ENCODE results near the gene FGFBP2. TPM values are rescaled to one million over a fixed set of nuclear protein-coding genes. Genes with fewer than 3 reads are reported as not detected.
"Not testable (repeated sequence)": the region's sequence is repeated elsewhere in the genome, so short reads cannot be mapped to it uniquely, and the experiment has no call there.

Gene FGFBP2
- total RNA-seq, 1 donor from 2014 or later: not detected

DNA sequence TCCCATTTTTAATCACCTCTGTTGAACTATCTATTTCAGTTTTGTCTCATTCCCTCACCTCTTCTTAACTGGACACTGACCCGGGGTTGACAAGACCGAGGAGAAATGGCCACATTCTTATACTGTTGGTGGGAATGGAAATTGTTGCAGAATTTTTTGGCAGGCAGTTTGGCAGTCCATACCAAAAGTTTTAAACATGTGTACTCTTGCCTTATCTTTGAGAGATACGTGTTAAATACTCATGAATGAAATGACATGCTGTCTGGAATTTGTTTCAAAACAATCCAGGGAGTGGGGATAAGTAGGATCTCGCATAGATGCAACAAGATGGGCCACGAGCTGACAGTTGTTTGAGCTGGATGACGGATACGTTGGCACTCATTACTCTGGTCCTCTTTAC is 36.5 kb downstream of the FGFBP2 start:
- no peak for DNase-seq

DNA sequence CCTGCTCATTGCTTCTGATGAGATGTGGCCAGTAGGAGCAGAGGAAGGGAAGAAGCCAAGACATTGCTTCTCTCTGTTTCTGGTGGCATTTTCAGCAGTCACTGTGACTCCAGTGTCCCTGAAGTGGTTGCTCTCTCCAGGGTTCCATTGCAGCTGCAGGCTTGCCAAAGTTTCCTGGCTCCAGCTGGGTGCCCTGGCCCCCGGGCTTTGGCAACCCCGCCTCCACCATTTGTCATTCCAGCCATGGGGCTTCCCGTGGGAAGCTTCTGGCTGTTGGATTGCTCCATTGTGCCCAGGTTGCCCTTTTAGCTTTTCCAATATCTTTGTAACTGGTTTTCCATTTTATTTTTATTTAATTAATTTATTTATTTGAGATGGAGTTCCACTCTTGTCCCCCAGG is 37.1 kb downstream of the FGFBP2 start:
- no peak for DNase-seq

DNA sequence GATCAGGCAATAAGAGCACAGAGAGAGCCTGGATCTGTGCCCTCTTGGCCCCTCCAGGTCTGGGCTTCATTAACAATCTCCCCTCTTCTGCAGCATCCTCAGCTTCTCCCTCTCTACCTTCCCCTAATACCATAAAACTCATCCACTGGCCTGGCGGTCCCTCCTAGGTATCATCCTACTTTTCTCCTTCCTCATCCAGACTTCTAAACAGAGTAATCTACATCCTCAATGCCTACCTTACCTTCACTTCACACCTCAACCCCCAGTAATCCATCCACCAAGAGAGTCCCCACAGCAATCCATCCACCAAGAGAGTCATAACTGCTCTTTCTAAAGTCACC is 41.4 kb downstream of the FGFBP2 start:
- DNase-seq: no peak

DNA sequence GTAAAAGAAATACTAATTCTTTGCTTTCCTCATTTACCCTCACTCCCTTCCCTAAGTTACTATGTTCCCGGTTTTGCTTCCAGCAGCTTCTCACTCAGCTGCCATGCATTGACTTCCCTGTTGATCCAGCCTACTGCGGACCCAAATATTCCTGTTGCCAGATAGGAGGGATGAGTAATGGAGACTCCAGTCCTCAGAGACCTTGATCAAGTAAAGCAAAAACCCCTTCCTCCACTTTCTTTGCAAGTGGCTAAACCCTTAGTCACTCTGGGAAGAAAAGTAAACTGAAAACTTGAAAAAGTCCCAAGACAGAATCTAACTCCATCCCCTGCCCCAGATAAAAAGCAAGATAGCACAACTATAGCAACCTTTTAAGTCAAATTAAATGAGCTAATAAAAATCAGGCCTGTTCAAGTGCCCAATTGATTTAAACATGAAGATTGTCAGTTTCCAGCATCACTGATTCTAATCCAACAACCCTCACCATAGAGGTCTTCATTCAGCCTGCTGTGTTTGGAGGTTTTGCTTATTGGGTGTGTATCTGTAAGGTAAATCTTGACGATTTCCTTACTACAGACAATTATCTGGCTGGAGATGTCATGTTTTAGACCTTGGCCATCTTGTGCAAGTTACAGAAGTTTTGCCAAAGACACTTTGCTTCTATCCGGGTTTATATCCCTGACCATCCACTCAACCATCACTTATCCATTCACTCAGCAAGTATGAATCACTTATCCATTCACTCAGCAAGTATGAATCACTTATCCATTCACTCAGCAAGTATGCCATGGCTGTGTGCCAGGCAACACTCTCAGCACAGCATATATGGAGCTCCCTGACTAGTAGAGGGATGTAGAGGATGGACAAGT is 42.0 kb downstream of the FGFBP2 start:
- peak; percentile 92 for DNase-seq

DNA sequence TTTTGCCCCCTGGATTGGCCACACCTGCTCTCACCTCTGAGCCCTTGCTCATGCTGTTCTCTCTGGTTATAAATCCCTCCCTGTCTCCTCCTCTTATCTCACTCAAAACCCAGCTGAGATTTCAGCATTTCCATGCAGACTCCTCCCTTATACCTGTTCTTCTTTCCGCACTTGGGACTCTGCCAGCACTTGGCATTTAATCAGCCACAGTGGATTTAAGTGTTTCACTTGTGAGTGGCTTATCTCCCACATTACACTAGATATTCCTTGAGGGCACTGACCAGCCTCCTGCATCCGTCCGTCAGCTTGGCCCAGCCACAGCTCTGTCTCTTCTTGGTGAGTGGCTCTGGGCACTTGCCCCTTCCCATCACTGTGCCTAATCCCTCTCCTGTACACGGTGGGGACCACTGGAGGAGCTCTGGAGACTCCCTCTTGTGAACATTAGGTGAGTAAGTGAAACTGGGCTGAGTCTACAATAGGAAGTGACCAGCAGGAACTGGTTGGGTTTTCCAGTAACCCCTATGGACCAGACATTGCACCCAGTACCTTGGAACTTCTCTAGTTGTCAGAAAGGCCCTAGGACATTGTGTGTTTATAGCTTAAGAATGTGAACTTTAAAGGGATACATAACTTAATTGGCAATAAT is 44.4 kb downstream of the FGFBP2 start:
- DNase-seq: no peak

DNA sequence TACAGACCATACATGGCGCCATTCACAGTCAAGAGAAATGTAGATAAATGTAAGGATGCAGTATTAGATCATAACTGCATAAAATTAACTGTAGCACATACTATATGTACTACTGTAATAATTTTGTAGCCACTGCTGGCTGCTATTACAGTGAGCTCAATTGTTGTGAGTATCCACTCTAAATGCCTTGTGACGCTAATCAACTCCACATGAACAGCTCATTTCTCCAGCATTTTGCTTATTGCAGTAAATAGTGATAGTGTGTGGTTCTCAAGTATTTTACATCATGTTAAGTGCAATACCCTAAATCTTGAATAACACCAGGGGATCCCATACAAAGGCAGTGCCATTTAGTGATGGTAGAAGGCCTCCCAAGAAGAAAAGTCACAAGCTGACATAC is 45.7 kb downstream of the FGFBP2 start:
- DNase-seq: no peak

DNA sequence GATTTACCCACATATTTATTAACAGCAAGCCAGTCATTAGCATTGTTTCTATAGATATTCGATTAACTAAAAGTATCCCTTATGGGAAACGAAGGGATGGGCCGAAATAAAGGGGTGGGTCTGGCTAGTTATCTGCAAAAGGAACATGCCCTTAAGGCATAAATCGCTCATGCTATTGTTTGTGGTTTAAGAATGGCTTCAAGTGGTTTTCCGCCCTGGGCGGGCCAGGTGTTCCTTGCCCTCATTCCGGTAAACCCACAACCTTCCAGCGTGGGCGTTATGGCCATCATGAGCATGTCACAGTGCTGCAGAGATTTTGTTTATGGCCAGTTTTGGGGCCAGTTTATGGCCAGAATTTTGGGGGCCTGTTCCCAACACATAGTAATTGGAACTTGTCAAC is 46.6 kb downstream of the FGFBP2 start:
- not testable (repeated sequence) for DNase-seq

DNA sequence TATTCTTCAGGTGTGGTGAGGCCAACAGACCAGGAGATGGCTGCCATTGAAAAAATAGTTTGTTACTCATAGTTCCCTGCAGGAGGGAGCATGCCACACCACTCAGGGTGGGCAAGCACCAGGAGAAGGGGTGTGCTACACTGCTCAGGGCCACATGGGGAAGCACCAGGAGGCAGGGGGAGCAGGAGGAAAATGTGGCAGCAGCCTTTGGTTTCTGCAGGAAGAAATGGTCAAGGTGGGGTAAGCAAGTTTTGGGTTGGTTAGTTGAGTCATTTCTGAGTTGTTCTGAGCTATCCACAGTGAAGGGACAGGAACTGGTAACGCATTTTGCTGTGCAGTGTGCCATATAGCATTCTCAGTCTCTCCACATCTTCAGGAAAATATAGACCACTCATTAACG is 48.2 kb downstream of the FGFBP2 start:
- no peak for DNase-seq

DNA sequence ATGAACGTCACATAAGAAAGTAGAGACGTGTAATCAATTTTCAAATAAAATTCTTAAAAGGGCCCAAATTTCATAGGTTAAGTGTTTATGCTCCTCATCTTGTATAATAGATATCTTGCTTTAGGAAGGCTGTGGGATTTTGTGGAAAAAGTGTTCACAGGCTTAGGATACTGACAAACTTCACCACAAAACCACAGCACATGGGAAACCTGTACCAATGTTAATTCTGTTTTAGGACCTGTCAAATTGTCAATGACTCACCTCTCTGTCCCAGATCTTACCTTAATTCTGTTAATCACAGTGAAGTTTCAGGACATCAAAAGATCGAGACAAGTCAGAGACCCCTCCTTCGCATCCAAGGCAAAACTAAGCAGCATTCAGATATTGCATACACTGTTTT is 48.7 kb downstream of the FGFBP2 start:
- DNase-seq: no peak

DNA sequence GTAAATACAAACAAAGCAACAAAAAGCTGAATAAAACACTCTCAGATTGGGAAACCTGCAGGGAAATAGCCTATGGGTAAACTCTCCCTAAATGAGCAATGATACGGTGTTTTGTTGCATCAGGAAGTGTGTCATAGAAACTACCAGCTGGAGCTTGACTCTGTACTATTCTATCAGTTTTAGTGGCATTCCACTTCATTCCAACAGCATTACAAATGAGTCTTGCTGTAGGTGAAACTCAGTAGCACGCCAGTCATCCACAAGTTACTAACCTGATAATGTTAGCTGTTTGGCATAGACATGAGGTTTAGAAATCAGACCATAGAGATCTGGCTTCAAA is 49.4 kb downstream of the FGFBP2 start:
- peak; percentile 72 for DNase-seq

DNA sequence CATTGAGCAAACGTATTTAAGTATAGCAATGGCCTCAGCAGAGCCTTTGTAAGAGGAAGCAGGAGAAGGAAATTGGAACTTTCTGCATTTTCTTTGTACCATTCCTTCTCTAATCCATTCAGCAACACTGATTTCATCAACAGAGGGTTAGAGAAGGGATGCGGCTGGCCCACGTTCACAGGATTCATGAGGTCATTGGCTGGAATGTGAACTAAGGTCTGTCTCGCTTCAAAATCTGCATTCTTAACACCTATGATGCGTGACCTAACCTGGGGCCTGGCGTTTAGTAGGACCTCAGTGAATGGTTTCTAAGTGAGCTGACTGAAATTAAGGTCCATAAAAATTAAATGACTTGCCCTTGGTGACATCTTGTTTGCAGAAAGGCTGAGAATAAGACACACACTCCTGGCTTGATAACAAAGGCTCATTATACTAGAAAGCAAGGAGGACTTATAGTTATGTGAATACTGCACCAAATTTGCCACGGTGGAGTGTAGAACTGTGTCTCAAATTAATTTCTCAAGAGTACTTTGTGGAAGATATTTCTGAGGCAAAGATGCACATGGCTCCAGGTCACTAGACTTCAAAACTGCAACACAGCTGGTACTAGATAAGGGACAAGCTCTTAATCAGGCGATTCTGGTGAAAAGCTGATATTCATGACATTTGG is 49.9 kb downstream of the FGFBP2 start:
- DNase-seq: no peak

DNA sequence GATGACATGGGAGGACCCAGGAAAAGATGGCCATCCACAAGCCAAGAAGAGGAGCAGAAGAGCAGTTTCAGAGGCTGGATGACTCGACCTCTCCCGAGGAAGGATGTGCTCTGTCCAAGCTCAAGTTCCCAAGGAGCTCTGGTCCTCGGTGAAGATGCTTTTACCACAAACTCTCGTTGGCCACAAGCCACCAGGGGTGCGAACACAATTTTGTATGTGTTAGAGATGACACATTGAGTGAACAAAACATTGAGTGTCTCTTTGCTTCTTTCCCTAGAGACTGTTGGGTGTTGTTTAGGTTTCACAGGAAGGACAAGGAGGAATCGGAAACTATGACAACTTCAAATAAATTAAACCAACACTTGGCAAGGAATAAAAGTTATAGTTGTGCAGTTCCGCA is 50.7 kb downstream of the FGFBP2 start:
- DNase-seq: peak; percentile 5

Other genes with a start within 250 kb of the FGFBP2 start
- 9.4 and 22.0 TPM in 2 replicates for gene CD38, start 184.8 kb downstream of the FGFBP2 start, total RNA-seq
- not detected in 2 replicates for gene FGFBP1, start 24.4 kb downstream of the FGFBP2 start, total RNA-seq
- 0.14 and 1.0 TPM in 2 replicates for gene PROM1, start 120.8 kb upstream of the FGFBP2 start, total RNA-seq

Measured in dermis blood vessel endothelial cell (primary cell).